ENCODE results near the gene CPEB3.
"Not testable (repeated sequence)": the region's sequence is repeated elsewhere in the genome, so short reads cannot be mapped to it uniquely, and the experiment has no call there.

The CPEB3 gene

DNA sequence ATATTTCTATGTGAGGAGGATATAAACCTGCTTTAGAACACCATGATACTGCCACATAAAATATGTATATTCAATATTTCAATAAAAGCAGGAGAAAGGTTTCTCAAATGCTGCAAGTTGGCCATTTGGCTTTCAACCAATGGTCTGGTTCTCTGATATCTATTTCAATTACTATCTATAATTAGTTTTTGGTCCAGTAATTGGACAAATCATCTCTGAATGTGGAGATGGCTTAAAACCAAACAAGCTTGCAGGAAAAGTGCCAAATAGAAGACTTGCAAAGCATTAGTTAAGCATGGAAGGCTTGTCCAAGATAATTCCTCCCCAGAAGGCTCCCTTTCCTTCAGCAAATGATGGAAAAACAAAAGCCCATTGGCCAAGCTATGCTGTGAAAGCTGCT, 140.1 kb downstream of the CPEB3 start:
- TF ChIP-seq, protein P1, sequence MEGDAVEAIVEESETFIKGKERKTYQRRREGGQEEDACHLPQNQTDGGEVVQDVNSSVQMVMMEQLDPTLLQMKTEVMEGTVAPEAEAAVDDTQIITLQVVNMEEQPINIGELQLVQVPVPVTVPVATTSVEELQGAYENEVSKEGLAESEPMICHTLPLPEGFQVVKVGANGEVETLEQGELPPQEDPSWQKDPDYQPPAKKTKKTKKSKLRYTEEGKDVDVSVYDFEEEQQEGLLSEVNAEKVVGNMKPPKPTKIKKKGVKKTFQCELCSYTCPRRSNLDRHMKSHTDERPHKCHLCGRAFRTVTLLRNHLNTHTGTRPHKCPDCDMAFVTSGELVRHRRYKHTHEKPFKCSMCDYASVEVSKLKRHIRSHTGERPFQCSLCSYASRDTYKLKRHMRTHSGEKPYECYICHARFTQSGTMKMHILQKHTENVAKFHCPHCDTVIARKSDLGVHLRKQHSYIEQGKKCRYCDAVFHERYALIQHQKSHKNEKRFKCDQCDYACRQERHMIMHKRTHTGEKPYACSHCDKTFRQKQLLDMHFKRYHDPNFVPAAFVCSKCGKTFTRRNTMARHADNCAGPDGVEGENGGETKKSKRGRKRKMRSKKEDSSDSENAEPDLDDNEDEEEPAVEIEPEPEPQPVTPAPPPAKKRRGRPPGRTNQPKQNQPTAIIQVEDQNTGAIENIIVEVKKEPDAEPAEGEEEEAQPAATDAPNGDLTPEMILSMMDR (IDR thresholded peaks at IDR 0.05; ENCODE audit: low read depth, low read length), result no peak
- DNase-seq (ENCODE audit: low read depth in 2 of 2), result no peak
- H3K4me3 ChIP-seq (replicated peaks in 1 of 2; ENCODE audit: low read depth in 2 of 2, low read length in 2 of 2), result no peak overlapping the region

DNA sequence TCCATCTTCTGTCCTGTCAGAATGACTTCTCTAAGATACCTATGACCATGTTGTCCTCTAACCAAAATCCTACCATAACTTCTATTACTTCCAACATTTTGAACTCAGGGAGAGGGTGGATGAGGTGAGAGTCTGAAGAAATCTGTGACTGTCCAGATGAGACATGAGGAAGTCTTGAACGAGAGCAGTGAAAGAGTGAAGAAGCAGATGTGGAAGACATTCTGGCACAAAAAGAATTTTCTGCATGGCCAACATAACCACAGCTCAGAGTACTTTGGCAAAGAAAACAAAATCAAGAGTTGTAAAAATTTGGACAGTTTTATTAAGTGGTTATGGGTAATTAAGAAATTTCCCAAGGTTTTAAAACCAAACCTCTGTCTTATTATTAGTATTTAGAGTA, 141.6 kb downstream of the CPEB3 start:
- TF ChIP-seq, protein P1 (IDR thresholded peaks at IDR 0.05; ENCODE audit: low read depth, low read length), result no peak
- no peak for DNase-seq (ENCODE audit: low read depth in 2 of 2)

DNA sequence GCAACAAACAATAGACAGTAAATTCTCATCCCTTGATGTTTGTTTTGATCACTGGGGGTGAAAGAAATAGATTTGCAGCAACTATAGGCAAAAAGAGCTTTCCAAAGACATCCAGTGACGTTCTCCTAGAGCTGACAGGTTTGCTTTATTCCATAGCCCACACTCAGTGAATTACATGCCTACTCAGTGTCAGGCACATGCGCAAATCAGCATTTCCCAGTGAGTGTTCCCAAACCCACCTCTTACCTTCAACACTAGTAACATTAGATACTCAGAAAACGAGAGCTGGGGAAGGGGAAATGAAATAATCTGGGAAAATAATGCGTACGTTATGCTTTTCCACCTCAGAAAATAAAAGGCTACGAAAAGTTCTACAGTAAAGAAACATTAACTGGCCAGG, 144.1 kb downstream of the CPEB3 start:
- H3K4me3 ChIP-seq (replicated peaks in 1 of 2; ENCODE audit: low read depth in 2 of 2, low read length in 2 of 2), result no peak overlapping the region
- DNase-seq (ENCODE audit: low read depth in 2 of 2), result no peak
- TF ChIP-seq, protein P1 (IDR thresholded peaks at IDR 0.05; ENCODE audit: low read depth, low read length), result no peak

More for the DNA sequence above, 141.6 kb downstream of the CPEB3 start:
- H3K4me3 ChIP-seq (replicated peaks in 1 of 2; ENCODE audit: low read depth in 2 of 2, low read length in 2 of 2), result no peak overlapping the region

DNA sequence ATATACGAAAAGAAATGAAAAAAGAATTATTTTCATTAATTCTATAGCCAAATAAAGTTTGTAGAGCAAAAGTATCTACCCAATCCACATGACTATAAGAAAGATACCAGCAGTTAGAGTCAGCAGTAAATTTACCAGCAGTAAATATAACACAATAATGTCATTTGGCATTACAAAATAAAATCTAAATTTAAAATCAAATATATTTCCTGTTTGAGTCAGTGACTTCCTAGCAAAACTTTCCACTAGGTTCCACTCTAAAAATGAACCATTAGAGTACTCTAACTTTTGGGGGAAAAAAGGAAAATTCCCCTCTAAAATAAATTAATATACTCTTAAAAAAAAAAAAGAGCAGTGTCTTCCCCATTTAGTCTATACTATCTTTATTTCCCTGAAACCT, 144.8 kb downstream of the CPEB3 start:
- H3K4me3 ChIP-seq (replicated peaks in 1 of 2; ENCODE audit: low read depth in 2 of 2, low read length in 2 of 2), result no peak overlapping the region
- TF ChIP-seq, protein P1 (IDR thresholded peaks at IDR 0.05; ENCODE audit: low read depth, low read length), result no peak
- no peak for DNase-seq (ENCODE audit: low read depth in 2 of 2)

DNA sequence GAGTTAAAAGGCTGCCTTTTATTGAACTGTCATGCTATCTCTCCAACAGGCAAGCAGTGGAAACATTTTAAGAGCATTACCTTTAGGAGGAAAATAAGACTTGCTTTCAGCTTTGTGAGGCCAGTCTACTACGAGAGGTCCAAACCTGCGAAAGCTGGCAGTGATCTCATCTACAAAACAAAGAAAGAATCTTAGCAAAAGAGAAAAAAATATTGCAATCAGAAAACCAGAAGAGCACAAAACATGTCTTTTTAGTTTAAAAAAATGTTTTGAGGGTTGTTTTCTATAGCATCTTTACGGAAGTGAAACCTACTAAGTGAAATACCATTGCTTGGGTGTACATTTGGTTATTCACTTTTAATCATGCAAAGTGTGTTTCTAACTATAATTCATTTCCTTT, 147.9 kb downstream of the CPEB3 start:
- no peak overlapping the region for H3K4me3 ChIP-seq (replicated peaks in 1 of 2; ENCODE audit: low read depth in 2 of 2, low read length in 2 of 2)
- no peak for DNase-seq (ENCODE audit: low read depth in 2 of 2)
- TF ChIP-seq, protein P1 (IDR thresholded peaks at IDR 0.05; ENCODE audit: low read depth, low read length), result no peak

DNA sequence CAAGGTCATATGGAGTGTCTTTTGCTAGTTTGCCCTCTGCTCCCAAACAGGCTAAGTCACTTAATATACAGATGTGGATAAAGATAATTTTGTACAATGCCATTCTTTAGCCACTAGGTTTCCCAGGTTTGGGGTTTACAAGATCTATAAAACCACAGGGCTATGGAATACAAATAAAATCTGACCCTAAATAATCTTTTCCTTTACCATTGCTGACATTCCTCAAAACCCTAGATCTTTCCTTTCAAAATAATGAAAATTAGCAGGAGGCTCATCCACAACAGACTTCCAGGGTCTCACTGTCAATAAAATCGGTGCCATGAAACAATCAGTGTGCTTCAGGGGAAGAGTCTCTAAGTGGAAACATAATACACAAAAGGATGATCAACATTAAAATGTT, 148.4 kb downstream of the CPEB3 start:
- H3K4me3 ChIP-seq (replicated peaks in 1 of 2; ENCODE audit: low read depth in 2 of 2, low read length in 2 of 2), result no peak overlapping the region
- DNase-seq (ENCODE audit: low read depth in 2 of 2), result no peak
- TF ChIP-seq, protein P1 (IDR thresholded peaks at IDR 0.05; ENCODE audit: low read depth, low read length), result peak; percentile 6

DNA sequence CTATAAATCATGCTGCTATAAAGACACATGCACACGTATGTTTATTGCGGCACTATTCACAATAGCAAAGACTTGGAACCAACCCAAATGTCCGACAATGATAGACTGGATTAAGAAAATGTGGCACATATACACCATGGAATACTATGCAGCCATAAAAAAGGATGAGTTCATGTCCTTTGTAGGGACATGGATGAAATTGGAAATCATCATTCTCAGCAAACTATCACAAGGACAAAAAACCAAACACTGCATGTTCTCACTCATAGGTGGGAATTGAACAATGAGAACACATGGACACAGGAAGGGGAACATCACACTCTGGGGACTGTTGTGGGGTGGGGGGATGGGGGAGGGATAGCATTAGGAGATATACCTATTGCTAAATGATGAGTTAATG, 149.7 kb downstream of the CPEB3 start:
- DNase-seq (ENCODE audit: low read depth in 2 of 2), result not testable (repeated sequence)

DNA sequence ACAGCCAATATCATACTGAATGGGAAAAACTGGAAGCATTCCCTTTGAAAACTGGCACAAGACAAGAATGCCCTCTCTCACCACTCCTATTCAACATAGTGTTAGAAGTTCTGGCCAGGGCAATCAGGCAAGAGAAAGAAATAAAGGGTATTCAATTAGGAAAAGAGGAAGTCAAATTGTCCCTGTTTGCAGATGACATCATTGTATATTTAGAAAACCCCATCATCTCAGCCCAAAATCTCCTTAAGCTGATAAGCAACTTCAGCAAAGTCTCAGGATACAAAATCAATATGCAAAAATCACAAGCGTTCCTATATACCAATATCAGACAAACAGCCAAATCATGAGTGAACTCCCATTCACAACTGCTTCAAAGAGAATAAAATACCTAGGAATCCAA, 156.8 kb downstream of the CPEB3 start:
- not testable (repeated sequence) for DNase-seq (ENCODE audit: low read depth in 2 of 2); H3K4me3 ChIP-seq (replicated peaks in 1 of 2; ENCODE audit: low read depth in 2 of 2, low read length in 2 of 2)

More for the DNA sequence above, 149.7 kb downstream of the CPEB3 start:
- H3K4me3 ChIP-seq (replicated peaks in 1 of 2; ENCODE audit: low read depth in 2 of 2, low read length in 2 of 2), result not testable (repeated sequence)
